HUES6 (cell line): ENCODE data around the gene HMGXB3.
"Not testable (repeated sequence)": the region's sequence is repeated elsewhere in the genome, so short reads cannot be mapped to it uniquely, and the experiment has no call there.

Experiments used
- H3K27ac ChIP-seq: 2 replicates; pipeline ENCODE4 v1.7.0; 2013; ENCODE audit warnings: low read depth, mild to moderate bottlenecking, low read length, inconsistent platforms
- H3K27me3 ChIP-seq: 2 replicates; pipeline ENCODE4 v1.6.1; 2013; ENCODE audit warnings: low read length; ENCODE audit not compliant: control insufficient read depth, insufficient read depth
- H3K36me3 ChIP-seq: 2 replicates; pipeline ENCODE4 v1.6.1; 2013; ENCODE audit warnings: low read length; ENCODE audit not compliant: control insufficient read depth, insufficient read depth
- H3K4me1 ChIP-seq: 2 replicates; pipeline ENCODE4 v1.6.1; 2013; ENCODE audit warnings: low read length; ENCODE audit not compliant: control insufficient read depth, insufficient read depth
- H3K4me3 ChIP-seq: 2 replicates; pipeline ENCODE4 v1.5.1; 2013; ENCODE audit warnings: low read depth, low read length
- H3K9ac ChIP-seq: one replicate; pipeline ENCODE4 v1.6.1; 2013; ENCODE audit warnings: mild to moderate bottlenecking, low read length
- H3K9me3 ChIP-seq: 2 replicates; pipeline ENCODE4 v1.6.1; 2013; ENCODE audit warnings: low read depth, low read length; ENCODE audit not compliant: control insufficient read depth, insufficient read depth

The HMGXB3 gene

DNA sequence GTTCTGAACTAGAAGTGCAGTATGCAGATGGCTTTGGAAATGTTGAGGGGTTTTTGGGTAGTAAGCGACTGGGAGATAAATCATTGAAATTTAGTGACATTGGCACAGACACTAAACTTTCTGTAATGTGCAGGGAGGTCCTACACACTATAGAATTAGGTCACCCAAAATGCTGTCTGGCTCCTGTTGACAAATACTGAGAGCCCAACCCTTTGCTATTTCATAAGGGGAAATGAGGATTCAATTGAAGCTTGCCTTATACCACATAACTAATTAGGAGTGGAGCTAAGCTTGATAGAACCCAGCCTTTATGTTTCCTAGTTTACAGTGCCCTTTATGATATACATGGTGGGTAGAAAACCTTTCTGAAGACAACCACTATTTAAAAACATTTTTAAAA lies 22.6 kb downstream of the HMGXB3 start:
- Histone ChIP-seq H3K36me3 (peaks cover 87% of the 10 kb centered on the region), H3K27ac (no peak overlapping the region), H3K4me3 (no peak overlapping the region), H3K9me3 (no peaks in the 10 kb centered on the region), H3K9ac (no peak overlapping the region), H3K4me1 (peaks cover 18% of the 10 kb centered on the region), H3K27me3 (no peaks in the 10 kb centered on the region)

- Histone ChIP-seq H3K4me1 (peaks cover 18% of the 10 kb centered on the region), H3K9ac (no peak overlapping the region), H3K4me3 (no peak overlapping the region), H3K27me3 (no peaks in the 10 kb centered on the region), H3K27ac (no peak overlapping the region), H3K36me3 (peaks cover 81% of the 10 kb centered on the region), H3K9me3 (no peaks in the 10 kb centered on the region)
These were observed 23.9 kb downstream of the HMGXB3 start for GRCh38 chr5:150024346-150024984.

DNA sequence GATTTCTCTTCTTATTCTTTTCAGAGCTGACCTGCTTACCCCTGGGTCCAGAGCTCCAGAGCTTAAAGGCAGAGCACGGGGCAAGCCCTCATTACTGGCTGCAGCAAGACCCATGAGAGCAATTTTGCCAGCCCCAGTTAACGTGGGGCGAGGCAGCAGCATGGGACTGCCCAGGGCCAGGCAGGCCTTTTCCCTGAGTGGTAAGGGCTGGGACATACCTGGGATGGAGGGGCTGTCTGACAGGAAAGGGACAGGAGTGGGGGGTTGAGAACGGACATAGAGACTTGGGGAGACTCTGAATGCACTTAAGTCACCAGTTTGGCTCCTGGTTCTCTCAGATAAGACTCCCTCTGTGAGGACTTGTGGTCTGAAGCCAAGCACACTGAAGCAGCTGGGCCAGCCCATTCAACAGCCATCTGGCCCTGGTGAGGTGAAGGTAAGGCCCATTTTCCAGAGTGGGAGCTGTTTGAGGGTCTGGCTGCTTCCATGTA lies 26.2 kb downstream of the HMGXB3 start:
- no peaks in the 10 kb centered on the region for H3K9me3 ChIP-seq
- H3K4me3 ChIP-seq: no peak overlapping the region
- H3K27ac ChIP-seq: no peak overlapping the region
- H3K27me3 ChIP-seq: no peaks in the 10 kb centered on the region
- peaks cover 83% of the 10 kb centered on the region for H3K36me3 ChIP-seq
- H3K9ac ChIP-seq: no peak overlapping the region
- peaks cover 9% of the 10 kb centered on the region for H3K4me1 ChIP-seq

DNA sequence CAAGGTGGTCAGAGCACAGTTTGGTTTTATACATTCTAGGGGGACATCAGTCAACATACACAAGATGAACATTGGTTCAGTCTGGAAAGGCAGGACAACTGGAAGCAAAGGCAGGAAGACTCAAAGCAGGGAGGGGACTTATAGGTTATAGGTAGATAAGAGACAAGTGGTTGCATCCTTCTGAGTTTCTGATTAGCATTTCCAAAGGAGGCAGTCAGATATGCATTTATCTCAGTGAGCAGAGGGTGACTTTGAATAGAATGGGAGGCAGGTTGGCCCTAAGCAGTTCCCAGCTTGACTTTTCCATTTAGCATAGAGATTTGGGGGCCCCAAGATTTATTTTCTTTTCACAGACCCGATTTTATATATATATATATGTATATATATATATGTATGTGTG lies 27.5 kb downstream of the HMGXB3 start:
- not testable (repeated sequence) for H3K4me1 ChIP-seq, H3K4me3 ChIP-seq, H3K27ac ChIP-seq, H3K9me3 ChIP-seq, H3K9ac ChIP-seq, H3K27me3 ChIP-seq
- H3K36me3 ChIP-seq: peaks cover 88% of the 10 kb centered on the region

- H3K9me3 ChIP-seq: no peaks in the 10 kb centered on the region
- no peak overlapping the region for H3K4me3 ChIP-seq
- no peaks in the 10 kb centered on the region for H3K27me3 ChIP-seq
- H3K27ac ChIP-seq: no peak overlapping the region
- peaks cover 94% of the 10 kb centered on the region for H3K36me3 ChIP-seq
- no peak overlapping the region for H3K9ac ChIP-seq
- H3K4me1 ChIP-seq: no peaks in the 10 kb centered on the region
These were observed 32.8 kb downstream of the HMGXB3 start for GRCh38 chr5:150033334-150033733.

GRCh38 chr5:150034662-150035061 lies 34.1 kb downstream of the HMGXB3 start:
- H3K9ac ChIP-seq: no peak overlapping the region
- no peak overlapping the region for H3K27ac ChIP-seq
- H3K27me3 ChIP-seq: no peaks in the 10 kb centered on the region
- H3K4me1 ChIP-seq: no peaks in the 10 kb centered on the region
- H3K4me3 ChIP-seq: no peak overlapping the region
- H3K36me3 ChIP-seq: peaks cover 94% of the 10 kb centered on the region
- H3K9me3 ChIP-seq: no peaks in the 10 kb centered on the region

DNA sequence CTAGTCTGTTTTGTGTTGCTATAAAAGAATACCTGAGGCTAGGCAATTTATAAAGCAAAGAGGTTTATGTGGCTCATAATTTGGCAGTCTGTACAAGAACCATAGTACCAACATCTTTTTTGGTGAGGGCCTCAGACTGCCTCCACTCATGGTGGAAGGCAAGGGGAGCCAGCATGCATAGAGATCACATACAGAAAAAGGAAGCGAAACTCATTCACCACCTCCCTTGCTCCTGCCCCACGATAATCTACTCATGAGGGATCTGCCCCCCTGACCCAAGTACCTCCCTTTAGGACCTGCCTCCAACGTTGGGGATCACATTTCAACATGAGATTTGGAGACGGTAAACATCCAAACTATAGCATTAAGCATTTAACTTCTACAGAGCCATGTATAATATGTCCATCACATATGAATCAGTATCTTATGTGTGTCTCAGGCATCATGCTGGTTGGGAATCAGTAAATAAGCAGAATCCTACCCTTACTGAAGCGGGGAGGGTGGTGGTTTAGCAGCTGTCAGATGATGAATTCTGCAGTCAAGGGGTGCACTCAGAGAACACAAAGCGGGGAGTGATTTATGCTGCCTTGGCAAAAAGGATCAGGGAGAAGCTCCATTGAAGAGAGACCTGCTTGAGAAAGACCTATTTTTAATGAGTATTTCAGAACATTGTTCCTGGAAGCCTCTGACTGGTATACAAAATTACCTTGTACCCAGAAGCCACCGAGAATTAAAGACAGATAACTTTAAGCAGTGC lies 34.8 kb downstream of the HMGXB3 start:
- Histone ChIP-seq H3K27me3 (no peaks in the 10 kb centered on the region), H3K36me3 (peaks cover 94% of the 10 kb centered on the region), H3K9me3 (no peaks in the 10 kb centered on the region), H3K4me3 (no peak overlapping the region), H3K4me1 (no peaks in the 10 kb centered on the region), H3K27ac (no peak overlapping the region), H3K9ac (no peak overlapping the region)

DNA sequence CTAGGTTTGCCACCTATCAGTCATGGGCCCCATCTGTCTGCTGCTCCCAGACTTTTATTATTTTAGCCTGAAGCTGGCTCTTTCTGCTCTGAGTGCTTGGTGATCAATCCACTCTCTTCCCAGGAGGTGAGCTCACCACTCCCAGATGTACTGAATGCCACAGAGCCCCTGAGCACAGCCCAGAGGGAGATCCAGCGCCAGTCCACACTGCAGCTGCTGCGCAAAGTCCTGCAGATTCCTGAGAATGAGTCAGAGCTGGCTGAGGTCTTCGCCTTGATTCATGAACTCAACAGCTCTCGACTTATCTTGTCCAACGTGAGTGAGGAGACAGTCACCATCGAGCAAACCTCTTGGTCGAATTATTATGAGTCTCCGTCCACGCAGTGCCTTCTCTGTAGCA lies 36.0 kb downstream of the HMGXB3 start:
- Histone ChIP-seq H3K9ac (no peak overlapping the region), H3K27me3 (no peaks in the 10 kb centered on the region), H3K27ac (no peak overlapping the region), H3K9me3 (no peaks in the 10 kb centered on the region), H3K4me3 (no peak overlapping the region), H3K4me1 (no peaks in the 10 kb centered on the region), H3K36me3 (peaks cover 94% of the 10 kb centered on the region)

GRCh38 chr5:150038547-150038946 lies 38.0 kb downstream of the HMGXB3 start:
- Histone ChIP-seq H3K27ac (no peak overlapping the region), H3K27me3 (no peaks in the 10 kb centered on the region), H3K9ac (no peak overlapping the region), H3K9me3 (no peaks in the 10 kb centered on the region), H3K4me1 (no peaks in the 10 kb centered on the region), H3K4me3 (no peak overlapping the region), H3K36me3 (peaks cover 94% of the 10 kb centered on the region)

DNA sequence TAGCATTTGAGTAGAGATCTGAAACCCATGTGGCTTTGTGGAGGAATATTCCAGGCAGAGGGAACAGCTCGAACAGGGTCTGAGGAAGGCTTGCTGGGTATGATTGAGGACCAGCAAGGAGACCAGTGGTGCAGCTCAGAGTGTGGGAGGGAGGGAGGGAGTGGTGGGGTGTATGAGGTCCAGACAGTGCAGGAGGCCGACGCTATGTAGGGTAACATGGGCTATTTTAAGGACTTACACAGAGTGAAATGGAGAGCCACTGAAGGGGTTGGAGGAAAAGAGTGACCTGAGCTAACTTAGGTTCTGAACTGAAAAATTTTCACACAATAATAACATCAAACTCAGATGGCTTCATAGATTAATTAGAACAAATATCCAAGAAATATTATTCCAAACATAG lies 41.9 kb downstream of the HMGXB3 start:
- Histone ChIP-seq H3K36me3 (peaks cover 88% of the 10 kb centered on the region), H3K27ac (no peak overlapping the region), H3K9ac (no peak overlapping the region), H3K4me3 (no peak overlapping the region), H3K9me3 (no peaks in the 10 kb centered on the region), H3K27me3 (no peaks in the 10 kb centered on the region), H3K4me1 (no peaks in the 10 kb centered on the region)

GRCh38 chr5:150043657-150044328 lies 43.3 kb downstream of the HMGXB3 start:
- H3K9ac ChIP-seq: no peak overlapping the region
- no peak overlapping the region for H3K4me3 ChIP-seq
- no peaks in the 10 kb centered on the region for H3K4me1 ChIP-seq
- no peaks in the 10 kb centered on the region for H3K27me3 ChIP-seq
- no peak overlapping the region for H3K27ac ChIP-seq
- no peaks in the 10 kb centered on the region for H3K9me3 ChIP-seq
- peaks cover 88% of the 10 kb centered on the region for H3K36me3 ChIP-seq
